ENCODE results near the gene SOS2.

DNA sequence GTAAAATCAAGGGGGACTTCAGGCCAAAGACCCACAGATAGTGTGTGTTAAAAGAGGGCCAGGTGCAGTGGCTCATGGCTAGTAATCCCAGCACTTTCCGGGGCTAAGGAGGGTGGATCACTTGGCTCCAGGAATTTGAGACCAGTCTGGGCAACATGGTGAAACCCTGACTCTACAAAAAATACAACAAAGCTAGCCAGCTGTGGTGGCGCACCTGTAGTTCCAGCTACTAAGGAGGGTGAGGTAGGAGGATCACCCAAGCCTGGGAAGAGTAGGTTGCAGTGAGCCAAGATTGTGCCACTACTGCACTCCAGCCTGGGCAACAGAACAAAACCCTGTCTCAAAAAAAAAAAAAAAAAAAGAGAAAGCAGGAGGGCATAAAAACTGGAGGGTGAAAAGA lies 123.5 kb downstream of the SOS2 start:
- TF ChIP-seq, protein P1, sequence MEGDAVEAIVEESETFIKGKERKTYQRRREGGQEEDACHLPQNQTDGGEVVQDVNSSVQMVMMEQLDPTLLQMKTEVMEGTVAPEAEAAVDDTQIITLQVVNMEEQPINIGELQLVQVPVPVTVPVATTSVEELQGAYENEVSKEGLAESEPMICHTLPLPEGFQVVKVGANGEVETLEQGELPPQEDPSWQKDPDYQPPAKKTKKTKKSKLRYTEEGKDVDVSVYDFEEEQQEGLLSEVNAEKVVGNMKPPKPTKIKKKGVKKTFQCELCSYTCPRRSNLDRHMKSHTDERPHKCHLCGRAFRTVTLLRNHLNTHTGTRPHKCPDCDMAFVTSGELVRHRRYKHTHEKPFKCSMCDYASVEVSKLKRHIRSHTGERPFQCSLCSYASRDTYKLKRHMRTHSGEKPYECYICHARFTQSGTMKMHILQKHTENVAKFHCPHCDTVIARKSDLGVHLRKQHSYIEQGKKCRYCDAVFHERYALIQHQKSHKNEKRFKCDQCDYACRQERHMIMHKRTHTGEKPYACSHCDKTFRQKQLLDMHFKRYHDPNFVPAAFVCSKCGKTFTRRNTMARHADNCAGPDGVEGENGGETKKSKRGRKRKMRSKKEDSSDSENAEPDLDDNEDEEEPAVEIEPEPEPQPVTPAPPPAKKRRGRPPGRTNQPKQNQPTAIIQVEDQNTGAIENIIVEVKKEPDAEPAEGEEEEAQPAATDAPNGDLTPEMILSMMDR (conservative IDR thresholded peaks at IDR 0.05; ENCODE audit: low read depth, low read length) = no peak
- no peak for TF ChIP-seq EZH2 (IDR thresholded peaks at IDR 0.05; ENCODE audit: borderline replicate concordance, low read depth, low read length, poor library complexity, severe bottlenecking)

Data from A673 (cell line).